Measurements from ENCODE around the gene PHACTR1. TPM values are rescaled to one million over a fixed set of nuclear protein-coding genes. Genes with fewer than 3 reads are reported as not detected.

The PHACTR1 gene
- total RNA-seq, 2 experiments from 2014 or later: 0.47 to 0.61 TPM

GRCh38 chr6:13163161-13163944 is 446.8 kb downstream of the PHACTR1 start:
- Mint-ChIP-seq H3K9me3 (ENCODE audit: insufficient read depth) (no peaks in the 10 kb centered on the region), H3K4me3 (no peak overlapping the region), H3K36me3 (ENCODE audit: low read depth) (no peaks in the 10 kb centered on the region), H3K27ac (no peak overlapping the region), H3K4me1 (ENCODE audit: low read depth) (peaks cover 5% of the 10 kb centered on the region), H3K27me3 (ENCODE audit: low read depth) (peaks cover under 1% of the 10 kb centered on the region)
- DNase-seq (no peak), ATAC-seq (no peak)
- ChIA-PET CTCF (no interaction called here), POLR2A (no interaction called here)

GRCh38 chr6:13164291-13164690 is 447.7 kb downstream of the PHACTR1 start:
- no peaks in the 10 kb centered on the region for H3K9me3 Mint-ChIP-seq (ENCODE audit: insufficient read depth)
- POLR2A ChIA-PET: no interaction called here
- no peak overlapping the region for H3K4me3 Mint-ChIP-seq
- CTCF ChIA-PET: no interaction called here
- no peak for DNase-seq
- no peak overlapping the region for H3K27ac Mint-ChIP-seq
- H3K4me1 Mint-ChIP-seq (ENCODE audit: low read depth): peaks cover 5% of the 10 kb centered on the region
- peaks cover 8% of the 10 kb centered on the region for H3K27me3 Mint-ChIP-seq (ENCODE audit: low read depth)
- H3K36me3 Mint-ChIP-seq (ENCODE audit: low read depth): no peaks in the 10 kb centered on the region
- ATAC-seq: no peak

GRCh38 chr6:13165502-13166172 is 449.1 kb downstream of the PHACTR1 start:
- POLR2A ChIA-PET: no interaction called here
- peaks cover 8% of the 10 kb centered on the region for H3K27me3 Mint-ChIP-seq (ENCODE audit: low read depth)
- H3K27ac Mint-ChIP-seq: no peak overlapping the region
- CTCF ChIA-PET: no interaction called here
- H3K4me3 Mint-ChIP-seq: no peak overlapping the region
- ATAC-seq: no peak
- no peak for DNase-seq
- no peaks in the 10 kb centered on the region for H3K36me3 Mint-ChIP-seq (ENCODE audit: low read depth)
- peaks cover 5% of the 10 kb centered on the region for H3K4me1 Mint-ChIP-seq (ENCODE audit: low read depth)
- H3K9me3 Mint-ChIP-seq (ENCODE audit: insufficient read depth): no peaks in the 10 kb centered on the region

- ATAC-seq (no peak), DNase-seq (no peak)
- Mint-ChIP-seq H3K4me1 (ENCODE audit: low read depth) (peaks cover 5% of the 10 kb centered on the region), H3K36me3 (ENCODE audit: low read depth) (no peaks in the 10 kb centered on the region), H3K4me3 (no peak overlapping the region), H3K9me3 (ENCODE audit: insufficient read depth) (no peaks in the 10 kb centered on the region), H3K27me3 (ENCODE audit: low read depth) (peaks cover 8% of the 10 kb centered on the region), H3K27ac (no peak overlapping the region)
- CTCF ChIA-PET: no interaction called here
- POLR2A ChIA-PET: no interaction called here
These were observed 449.7 kb downstream of the PHACTR1 start for GRCh38 chr6:13166269-13166668.

- Mint-ChIP-seq H3K9me3 (ENCODE audit: insufficient read depth) (no peaks in the 10 kb centered on the region), H3K4me1 (ENCODE audit: low read depth) (peaks cover 5% of the 10 kb centered on the region), H3K27me3 (ENCODE audit: low read depth) (peaks cover 8% of the 10 kb centered on the region), H3K4me3 (no peak overlapping the region), H3K36me3 (ENCODE audit: low read depth) (no peaks in the 10 kb centered on the region), H3K27ac (no peak overlapping the region)
- ATAC-seq: no peak
- DNase-seq: no peak
- ChIA-PET POLR2A (no interaction called here), CTCF (no interaction called here)
These were observed 450.3 kb downstream of the PHACTR1 start for GRCh38 chr6:13166916-13167315.

GRCh38 chr6:13172291-13172690 is 455.7 kb downstream of the PHACTR1 start:
- Mint-ChIP-seq H3K36me3 (ENCODE audit: low read depth) (no peaks in the 10 kb centered on the region), H3K4me3 (no peak overlapping the region), H3K9me3 (ENCODE audit: insufficient read depth) (no peaks in the 10 kb centered on the region), H3K4me1 (ENCODE audit: low read depth) (no peaks in the 10 kb centered on the region), H3K27ac (no peak overlapping the region), H3K27me3 (ENCODE audit: low read depth) (peaks cover 19% of the 10 kb centered on the region)
- DNase-seq (no peak), ATAC-seq (no peak)
- ChIA-PET POLR2A (no interaction called here), CTCF (no interaction called here)

GRCh38 chr6:13175087-13175486 is 458.5 kb downstream of the PHACTR1 start:
- ChIA-PET POLR2A (no interaction called here), CTCF (no interaction called here)
- peaks cover 10% of the 10 kb centered on the region for H3K4me1 Mint-ChIP-seq (ENCODE audit: low read depth)
- no peak for ATAC-seq
- H3K9me3 Mint-ChIP-seq (ENCODE audit: insufficient read depth): no peaks in the 10 kb centered on the region
- peaks cover 14% of the 10 kb centered on the region for H3K27me3 Mint-ChIP-seq (ENCODE audit: low read depth)
- H3K4me3 Mint-ChIP-seq: no peak overlapping the region
- no peak overlapping the region for H3K27ac Mint-ChIP-seq
- DNase-seq: no peak
- no peaks in the 10 kb centered on the region for H3K36me3 Mint-ChIP-seq (ENCODE audit: low read depth)

GRCh38 chr6:13175759-13176158 is 459.2 kb downstream of the PHACTR1 start:
- DNase-seq: no peak
- Mint-ChIP-seq H3K27me3 (ENCODE audit: low read depth) (peaks cover 14% of the 10 kb centered on the region), H3K9me3 (ENCODE audit: insufficient read depth) (no peaks in the 10 kb centered on the region), H3K27ac (no peak overlapping the region), H3K4me3 (no peak overlapping the region), H3K36me3 (ENCODE audit: low read depth) (no peaks in the 10 kb centered on the region), H3K4me1 (ENCODE audit: low read depth) (peaks cover 10% of the 10 kb centered on the region)
- POLR2A ChIA-PET: no interaction called here
- CTCF ChIA-PET: no interaction called here
- no peak for ATAC-seq

GRCh38 chr6:13177664-13178063 is 461.1 kb downstream of the PHACTR1 start:
- H3K36me3 Mint-ChIP-seq (ENCODE audit: low read depth): no peaks in the 10 kb centered on the region
- no peak overlapping the region for H3K4me3 Mint-ChIP-seq
- peaks cover 10% of the 10 kb centered on the region for H3K4me1 Mint-ChIP-seq (ENCODE audit: low read depth)
- ATAC-seq (no peak), DNase-seq (no peak)
- H3K9me3 Mint-ChIP-seq (ENCODE audit: insufficient read depth): no peaks in the 10 kb centered on the region
- peaks cover 14% of the 10 kb centered on the region for H3K27me3 Mint-ChIP-seq (ENCODE audit: low read depth)
- ChIA-PET POLR2A (no interaction called here), CTCF (interaction anchor here (1.2 kb wide), 1 partner anchor 18 kb away, joined by 3 read pairs; no protein-coding TSS in a partner anchor)
- no peak overlapping the region for H3K27ac Mint-ChIP-seq

- DNase-seq (no peak), ATAC-seq (no peak)
- ChIA-PET CTCF (interaction anchor here (1.2 kb wide), 1 partner anchor 17 kb away, joined by 3 read pairs; no protein-coding TSS in a partner anchor), POLR2A (no interaction called here)
- H3K9me3 Mint-ChIP-seq (ENCODE audit: insufficient read depth): no peaks in the 10 kb centered on the region
- no peak overlapping the region for H3K27ac Mint-ChIP-seq
- H3K36me3 Mint-ChIP-seq (ENCODE audit: low read depth): no peaks in the 10 kb centered on the region
- no peak overlapping the region for H3K4me3 Mint-ChIP-seq
- peaks cover 10% of the 10 kb centered on the region for H3K4me1 Mint-ChIP-seq (ENCODE audit: low read depth)
- peaks cover 12% of the 10 kb centered on the region for H3K27me3 Mint-ChIP-seq (ENCODE audit: low read depth)
These were observed 461.5 kb downstream of the PHACTR1 start for GRCh38 chr6:13178107-13178506.

- peaks cover 15% of the 10 kb centered on the region for H3K27me3 Mint-ChIP-seq (ENCODE audit: low read depth)
- ATAC-seq: no peak
- peaks cover 10% of the 10 kb centered on the region for H3K4me1 Mint-ChIP-seq (ENCODE audit: low read depth)
- ChIA-PET POLR2A (no interaction called here), CTCF (no interaction called here)
- H3K36me3 Mint-ChIP-seq (ENCODE audit: low read depth): no peaks in the 10 kb centered on the region
- H3K27ac Mint-ChIP-seq: no peak overlapping the region
- H3K4me3 Mint-ChIP-seq: no peak overlapping the region
- no peak for DNase-seq
- H3K9me3 Mint-ChIP-seq (ENCODE audit: insufficient read depth): no peaks in the 10 kb centered on the region
These were observed 464.0 kb downstream of the PHACTR1 start for GRCh38 chr6:13180538-13180937.

- no peaks in the 10 kb centered on the region for H3K36me3 Mint-ChIP-seq (ENCODE audit: low read depth)
- ATAC-seq (no peak), DNase-seq (no peak)
- POLR2A ChIA-PET: no interaction called here
- H3K27me3 Mint-ChIP-seq (ENCODE audit: low read depth): peaks cover 13% of the 10 kb centered on the region
- peaks cover 10% of the 10 kb centered on the region for H3K4me1 Mint-ChIP-seq (ENCODE audit: low read depth)
- no peak overlapping the region for H3K4me3 Mint-ChIP-seq
- no peaks in the 10 kb centered on the region for H3K9me3 Mint-ChIP-seq (ENCODE audit: insufficient read depth)
- CTCF ChIA-PET: no interaction called here
- H3K27ac Mint-ChIP-seq: no peak overlapping the region
These were observed 464.8 kb downstream of the PHACTR1 start for GRCh38 chr6:13181393-13181792.

All from activated CD8-positive, alpha-beta T cell treated with anti-CD3 and anti-CD28 coated beads, Interleukin-2, amount 10 ng/mL, durations not matched to agents 7 days and 5 days (primary cell).